ENCODE measurements around the gene KCTD20.

DNA sequence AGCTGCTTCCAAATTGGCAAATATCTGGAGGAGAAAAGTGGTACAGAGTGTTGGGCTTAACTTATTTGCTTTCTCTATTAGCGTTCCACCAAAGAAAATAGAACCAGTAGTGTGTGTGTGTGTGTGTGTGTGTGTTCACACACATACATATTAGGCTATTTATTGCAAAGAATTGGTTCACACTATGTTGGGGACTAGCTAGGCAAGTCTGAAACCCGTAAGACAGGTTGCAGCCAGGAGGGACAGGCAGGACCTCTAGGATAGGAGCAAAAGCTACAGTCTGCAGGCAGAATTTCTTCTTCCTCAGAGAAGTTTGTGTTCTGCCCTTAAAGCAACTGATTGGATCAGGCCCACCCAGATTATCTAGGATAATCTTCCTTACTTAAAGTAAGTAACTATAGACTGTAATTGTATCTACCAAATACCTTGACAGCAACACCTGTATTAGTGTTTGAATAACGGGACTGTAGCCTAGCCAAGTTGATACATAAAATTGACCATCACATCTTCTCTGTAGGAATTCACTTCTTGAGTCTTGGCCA lies 12.8 kb downstream of the KCTD20 start:
- TF ChIP-seq NR4A1 (CRISPR knock-in tag; IDR thresholded peaks at IDR 0.05) (no peak), NR4A1 (tag; IDR thresholded peaks at IDR 0.05) (no peak), ARNT (IDR thresholded peaks at IDR 0.05) (no peak), NR1H2 (CRISPR knock-in tag; IDR thresholded peaks at IDR 0.05) (no peak), ZNF232 (CRISPR knock-in tag; IDR thresholded peaks at IDR 0.05) (no peak), POLR2AphosphoS5 (IDR thresholded peaks at IDR 0.05; ENCODE audit: control insufficient read depth, insufficient read depth, low read depth, low read length) (no peak), ZBED1 (IDR thresholded peaks at IDR 0.05) (no peak)
- TF ChIP-seq, protein P1, sequence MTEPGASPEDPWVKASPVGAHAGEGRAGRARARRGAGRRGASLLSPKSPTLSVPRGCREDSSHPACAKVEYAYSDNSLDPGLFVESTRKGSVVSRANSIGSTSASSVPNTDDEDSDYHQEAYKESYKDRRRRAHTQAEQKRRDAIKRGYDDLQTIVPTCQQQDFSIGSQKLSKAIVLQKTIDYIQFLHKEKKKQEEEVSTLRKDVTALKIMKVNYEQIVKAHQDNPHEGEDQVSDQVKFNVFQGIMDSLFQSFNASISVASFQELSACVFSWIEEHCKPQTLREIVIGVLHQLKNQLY (CRISPR knock-in tag; conservative IDR thresholded peaks at IDR 0.05) = no peak
